Activated CD4-positive, alpha-beta T cell treated with anti-CD3 and anti-CD28 coated beads, Interleukin-2, Interleukin-6, amounts not matched to agents 100 ng/mL and 50 ng/mL, durations not matched to agents 16 hours and 8 hours (primary cell): ENCODE measurements around the gene FAM149B1.
"Not testable (repeated sequence)": the region's sequence is repeated elsewhere in the genome, so short reads cannot be mapped to it uniquely, and the experiment has no call there.

ENCODE experiments used
- DNase-seq: peaks from one replicate; pipeline ENCODE4 v3.0.0-alpha.2; 2020

The FAM149B1 gene

DNA sequence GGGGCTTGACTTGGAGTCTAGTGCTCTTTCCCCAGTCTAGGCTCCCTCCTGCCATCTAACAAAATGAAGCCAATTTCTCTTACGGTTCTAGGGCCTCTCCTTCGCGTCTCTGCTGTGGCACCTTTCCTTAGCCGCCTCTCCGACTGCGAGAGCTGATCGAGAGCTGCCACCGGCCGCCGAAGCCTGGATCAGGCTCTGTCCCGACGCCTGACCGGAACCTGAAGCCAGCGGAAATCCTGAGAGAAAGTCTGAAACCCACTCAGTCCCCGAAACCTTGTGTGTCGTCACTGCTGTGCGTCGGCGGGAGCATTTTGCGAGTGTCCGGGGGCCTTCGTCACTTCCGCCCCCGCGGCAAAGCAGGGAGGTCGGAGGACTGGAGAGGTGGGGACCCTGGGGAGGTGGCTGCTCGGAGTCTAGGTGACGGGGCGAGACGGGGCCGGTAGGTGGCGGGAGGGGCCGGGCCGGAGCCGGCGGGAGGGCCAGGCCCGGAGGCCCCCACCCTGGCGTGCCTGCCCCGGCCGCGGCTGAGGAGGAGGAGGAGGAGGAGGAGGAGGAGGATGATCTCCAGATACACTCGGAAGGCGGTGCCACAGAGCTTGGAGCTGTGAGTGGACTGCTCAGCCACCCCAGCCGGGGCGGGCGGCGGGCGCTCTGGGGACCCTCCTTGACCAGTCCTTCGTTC lies at the start of gene FAM149B1, which contains the start of gene ECD:
FAM149B1 (plus strand) TSS at position 337 of the 682 bp plus-strand sequence; CDS start at position 558, 221 bp downstream.
ECD (minus strand) TSS at position 226 of the 682 bp plus-strand sequence. CDS start 4,071 bp downstream, outside the sequence.
- peak; percentile 95 for DNase-seq

DNA sequence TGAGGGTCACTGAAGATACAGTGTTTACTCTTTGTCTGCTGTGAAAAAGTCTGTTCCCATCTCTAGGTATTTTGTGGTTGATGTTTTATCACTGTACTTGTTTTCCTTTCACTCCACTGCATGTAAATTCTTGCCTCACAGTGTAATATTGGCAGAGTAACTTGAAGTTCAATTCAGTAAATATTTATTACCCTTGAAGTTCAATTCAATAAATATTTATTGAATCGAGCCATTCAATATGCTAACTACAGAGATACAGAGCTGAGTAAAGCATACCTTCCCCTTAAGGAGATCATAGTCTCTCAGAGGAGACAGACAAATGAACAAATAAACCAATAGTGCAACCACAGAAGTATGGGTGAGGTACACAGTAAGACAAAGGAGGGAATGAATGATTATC lies 48.5 kb upstream of the FAM149B1 start:
- DNase-seq = no peak

- DNase-seq = no peak
These were observed 48.0 kb upstream of the FAM149B1 start for GRCh38 chr10:73119952-73120351.

DNA sequence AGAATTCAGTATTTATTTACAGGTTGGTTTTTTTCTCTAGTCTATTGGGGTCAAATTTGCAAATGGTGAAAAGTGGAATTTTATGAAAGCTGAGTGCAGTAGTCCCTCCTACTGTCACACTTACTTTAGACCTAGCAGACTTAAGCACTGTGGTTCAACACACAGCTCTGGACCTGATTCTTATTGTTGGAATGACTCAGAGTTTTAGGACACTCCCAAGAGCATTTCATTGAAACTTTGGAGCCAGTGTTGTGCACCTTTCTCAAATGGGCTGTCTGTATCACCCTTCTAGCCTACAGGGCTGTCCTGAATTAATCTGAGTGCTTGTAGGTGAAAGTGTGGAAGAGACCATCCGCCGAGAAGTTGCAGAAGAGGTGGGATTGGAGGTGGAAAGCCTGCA lies 41.6 kb upstream of the FAM149B1 start:
- no peak for DNase-seq

GRCh38 chr10:73131301-73131700 lies 36.6 kb upstream of the FAM149B1 start:
- no peak for DNase-seq

- DNase-seq = no peak
These were observed 35.8 kb upstream of the FAM149B1 start for GRCh38 chr10:73131913-73132686.

GRCh38 chr10:73134727-73135126 lies 33.2 kb upstream of the FAM149B1 start:
- no peak for DNase-seq

DNA sequence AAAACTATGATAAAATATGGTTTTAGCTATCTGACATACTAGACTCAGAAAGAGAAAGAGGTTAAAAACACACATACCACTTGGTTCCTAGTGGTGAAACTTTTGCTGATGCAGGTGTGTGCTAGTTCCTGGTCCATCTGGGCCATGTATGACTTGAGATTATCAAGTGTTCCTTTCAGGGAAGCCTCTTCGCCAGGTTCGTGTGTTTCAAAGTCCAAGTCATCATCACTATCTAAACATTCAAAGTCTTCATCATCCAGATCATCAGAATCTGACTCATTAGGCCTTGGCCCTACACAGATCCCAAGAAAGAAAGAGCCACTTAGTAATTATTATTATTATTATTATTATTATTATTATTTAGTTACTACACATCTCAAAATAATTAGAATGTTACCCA lies 31.3 kb upstream of the FAM149B1 start:
- no peak for DNase-seq

- no peak for DNase-seq
These were observed 28.7 kb upstream of the FAM149B1 start for GRCh38 chr10:73139251-73139650.

DNA sequence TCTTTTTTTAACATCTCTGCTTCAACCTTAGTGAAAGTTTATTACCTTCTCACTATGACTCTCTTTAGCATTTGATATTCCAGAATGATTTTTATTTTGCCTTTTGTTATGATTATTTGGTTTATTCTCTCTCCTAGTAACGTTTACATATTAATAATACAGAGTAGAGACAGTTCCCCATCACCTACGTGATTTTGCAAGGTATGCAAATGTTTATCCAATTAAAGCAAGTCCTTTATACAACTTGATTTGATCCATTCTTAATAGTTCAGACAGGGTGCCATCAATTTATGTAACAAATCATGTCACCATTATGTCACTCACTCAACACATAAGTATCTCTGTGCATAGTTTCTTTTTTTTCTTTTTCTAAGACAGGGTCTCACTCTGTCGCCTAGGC lies 26.3 kb upstream of the FAM149B1 start:
- no peak for DNase-seq

GRCh38 chr10:73150633-73151413 lies 17.1 kb upstream of the FAM149B1 start:
- not testable (repeated sequence) for DNase-seq

DNA sequence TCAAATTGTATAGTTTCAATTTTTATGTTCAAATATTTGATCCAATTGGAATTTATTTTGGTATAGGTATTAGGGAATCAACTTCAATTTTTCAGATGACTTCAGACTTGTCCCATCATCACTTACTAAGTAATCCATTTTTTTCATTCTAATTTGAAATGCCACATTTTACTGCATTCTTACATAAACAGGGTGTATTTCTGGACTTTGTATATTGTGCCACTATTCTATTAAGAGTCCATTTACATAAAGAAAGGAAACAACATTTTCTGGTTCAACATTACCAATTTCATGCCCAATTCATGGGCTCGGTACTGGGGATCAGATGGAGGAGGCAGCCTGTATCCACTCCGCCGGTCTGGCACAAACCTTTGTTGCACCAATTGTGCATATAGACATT lies 15.9 kb upstream of the FAM149B1 start:
- DNase-seq = no peak

- DNase-seq = no peak
These were observed 11.9 kb upstream of the FAM149B1 start for GRCh38 chr10:73156054-73156453.

DNA sequence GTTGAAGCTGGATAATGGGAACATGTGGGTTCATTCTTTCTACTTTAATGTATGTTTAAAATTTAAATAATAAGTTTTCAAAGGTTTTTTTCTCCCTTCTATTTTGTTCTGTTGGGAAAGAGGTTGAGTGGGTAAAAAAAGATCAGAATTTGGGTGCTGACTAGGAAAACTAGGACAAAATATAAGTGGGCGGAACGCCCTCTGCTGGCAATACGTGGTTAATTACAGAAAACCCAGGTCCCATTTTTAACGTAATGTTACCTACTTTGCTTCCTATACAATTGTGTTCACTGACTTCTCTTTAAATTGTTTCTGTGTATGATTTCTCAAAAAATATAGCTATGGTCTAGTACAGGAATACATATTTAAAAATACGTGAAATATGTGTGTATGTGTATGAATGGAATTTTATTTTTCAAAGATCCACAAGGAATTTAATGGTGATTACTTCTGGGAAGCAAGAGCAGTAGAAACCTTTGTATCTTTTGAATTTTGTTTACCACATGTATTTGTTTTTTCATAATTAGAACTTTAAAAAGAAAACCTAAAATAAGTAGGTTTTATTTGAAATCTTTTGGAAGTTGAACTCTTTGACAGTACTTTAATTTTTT lies 8.8 kb upstream of the FAM149B1 start:
- peak; percentile 67 for DNase-seq

GRCh38 chr10:73161079-73161478 lies 6.8 kb upstream of the FAM149B1 start:
- DNase-seq = no peak

DNA sequence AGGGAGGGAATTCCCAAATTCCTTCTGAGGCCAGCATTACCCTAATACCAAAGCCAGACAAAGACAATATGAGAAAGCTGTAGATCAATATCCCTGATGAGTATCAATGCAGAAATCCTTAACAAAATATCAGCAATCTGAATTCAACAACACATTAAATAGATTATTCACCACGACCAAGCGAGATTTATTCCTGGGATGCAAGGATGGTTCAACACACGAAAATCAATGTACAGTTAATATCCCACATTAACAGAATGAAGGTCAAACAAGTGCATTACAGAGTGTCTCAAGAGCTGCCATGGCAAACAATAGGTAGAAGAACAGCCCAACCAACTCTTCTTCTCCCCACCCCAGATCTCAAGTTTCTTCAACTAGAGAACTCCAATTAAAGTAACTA lies 6.3 kb upstream of the FAM149B1 start:
- no peak for DNase-seq

DNA sequence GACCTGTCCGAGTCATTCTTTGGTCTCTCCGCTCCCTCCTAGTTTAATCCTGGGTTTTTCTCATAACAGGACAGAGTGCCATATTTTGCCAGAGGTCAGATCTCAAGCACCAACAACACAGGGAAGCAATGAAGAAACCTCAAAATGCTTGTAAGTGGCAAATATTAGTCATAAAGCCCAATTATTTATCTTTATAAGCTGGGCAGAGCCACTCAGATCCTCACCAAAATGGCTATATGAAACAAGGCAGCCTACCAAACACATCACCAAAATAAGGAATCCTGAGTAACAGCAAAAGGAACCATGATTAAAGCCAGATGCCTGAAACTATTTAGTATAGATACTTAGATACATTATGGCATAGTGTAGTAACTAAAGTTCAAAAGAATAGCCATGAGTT lies 4.8 kb upstream of the FAM149B1 start:
- DNase-seq = no peak

- no peak for DNase-seq
These were observed 947 bp upstream of the FAM149B1 start for GRCh38 chr10:73166972-73167371.

- DNase-seq = no peak
These were observed 499 bp upstream of the FAM149B1 start for GRCh38 chr10:73167458-73167782.

DNA sequence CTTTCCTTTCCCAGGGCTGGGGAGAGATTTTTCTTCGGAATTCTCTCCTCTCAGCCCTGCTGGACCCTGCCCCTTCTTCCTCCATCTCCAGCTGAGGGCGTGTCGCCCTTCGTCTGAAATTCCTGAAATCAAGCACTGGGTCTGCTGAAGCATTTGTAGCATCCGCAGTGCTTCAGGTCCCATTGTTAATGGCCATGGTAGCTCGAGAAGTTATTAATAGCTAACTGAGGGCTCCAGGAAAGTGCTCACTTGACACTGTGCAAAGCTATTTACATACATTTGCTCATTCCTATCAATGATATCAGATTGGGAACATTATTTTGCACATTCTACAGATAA lies 515 bp downstream of the FAM149B1 start:
- no peak for DNase-seq

- no peak for DNase-seq
These were observed 1.4 kb downstream of the FAM149B1 start for GRCh38 chr10:73169320-73169719.

DNA sequence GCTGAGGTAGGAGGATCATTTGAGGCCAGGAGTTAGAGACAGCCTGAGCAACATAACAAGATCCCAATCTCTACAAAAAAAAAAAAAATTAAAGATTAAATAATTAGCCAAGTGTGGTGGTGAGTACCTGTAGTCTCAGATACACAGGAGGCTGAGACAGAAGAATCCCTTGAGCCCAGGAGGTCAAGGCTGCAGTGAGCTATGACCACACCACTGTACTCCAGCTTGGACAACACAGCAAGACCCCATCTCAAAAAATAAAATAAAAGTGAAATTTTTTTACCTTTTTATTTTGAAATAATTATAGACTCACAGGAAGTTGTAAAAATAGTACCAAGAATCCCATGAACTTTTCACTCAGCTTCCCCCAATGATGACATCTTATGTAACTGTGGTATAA lies 4.9 kb downstream of the FAM149B1 start:
- DNase-seq = no peak

DNA sequence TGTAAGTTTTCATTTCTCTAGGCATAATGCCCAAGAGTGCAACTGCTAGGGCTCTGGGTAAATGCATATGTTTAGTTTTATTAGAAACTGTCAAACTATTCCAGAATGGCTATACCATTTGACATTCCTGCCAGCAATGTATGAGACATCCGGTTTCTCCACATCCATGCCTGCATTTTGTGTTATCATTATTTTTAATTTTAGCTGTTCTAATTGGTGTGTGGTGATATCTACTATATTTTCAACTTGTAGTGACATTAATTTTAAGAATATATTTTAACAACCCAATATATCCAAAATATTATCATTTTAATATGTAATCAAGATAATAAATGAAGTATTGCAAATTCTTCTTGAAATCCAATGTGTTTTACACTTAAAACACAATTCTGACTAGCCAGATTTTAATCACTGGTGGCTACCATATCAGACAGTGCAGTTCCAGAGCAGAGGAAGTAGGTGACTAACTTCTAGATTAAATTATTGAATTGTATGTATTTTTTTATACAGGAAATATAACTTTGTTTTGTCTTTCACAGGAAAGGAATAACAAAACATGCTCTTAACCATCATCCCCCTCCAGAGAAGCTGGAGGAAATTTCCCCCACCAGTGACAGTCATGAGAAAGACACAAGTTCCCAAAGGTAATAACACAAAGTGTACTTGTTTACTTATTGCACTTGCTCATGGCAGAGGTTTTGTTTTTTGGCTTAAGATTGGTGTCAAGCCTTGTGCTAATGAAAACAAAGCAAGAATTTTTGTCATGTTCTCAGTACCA lies 6.4 kb downstream of the FAM149B1 start:
- no peak for DNase-seq
